NCI-H1694 treated with DMSO at 0.1 percent for 48 hours (cell line): ENCODE measurements around the gene SNX7.

Experiments
- DNase-seq: peaks from one replicate; lab custom pipeline; 2025; lab: John Stamatoyannopoulos, UW

SNX7 gene

GRCh38 chr1:98698625-98699024 is 37.1 kb downstream of the SNX7 start:
- DNase-seq: no peak

DNA sequence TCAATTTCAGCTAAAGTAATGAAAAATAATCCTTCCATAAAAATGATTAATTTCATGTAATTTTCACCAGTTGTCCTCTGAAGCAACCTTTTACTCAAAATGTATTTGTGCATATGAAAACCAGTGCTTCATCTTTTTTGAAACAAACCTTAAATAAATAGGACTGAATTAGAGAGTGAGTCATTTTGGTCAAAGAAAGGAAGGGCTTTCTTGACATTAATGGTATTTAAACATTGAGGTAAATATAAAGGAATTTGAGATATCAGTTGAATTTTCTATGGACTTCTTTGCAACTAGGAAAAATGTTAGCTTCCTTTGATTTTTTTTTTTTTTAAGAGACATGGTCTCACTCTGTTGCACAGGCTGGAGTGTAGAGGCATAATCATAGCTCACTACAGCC is 38.7 kb downstream of the SNX7 start:
- DNase-seq: no peak

GRCh38 chr1:98702976-98703375 is 41.5 kb downstream of the SNX7 start:
- DNase-seq: no peak

DNA sequence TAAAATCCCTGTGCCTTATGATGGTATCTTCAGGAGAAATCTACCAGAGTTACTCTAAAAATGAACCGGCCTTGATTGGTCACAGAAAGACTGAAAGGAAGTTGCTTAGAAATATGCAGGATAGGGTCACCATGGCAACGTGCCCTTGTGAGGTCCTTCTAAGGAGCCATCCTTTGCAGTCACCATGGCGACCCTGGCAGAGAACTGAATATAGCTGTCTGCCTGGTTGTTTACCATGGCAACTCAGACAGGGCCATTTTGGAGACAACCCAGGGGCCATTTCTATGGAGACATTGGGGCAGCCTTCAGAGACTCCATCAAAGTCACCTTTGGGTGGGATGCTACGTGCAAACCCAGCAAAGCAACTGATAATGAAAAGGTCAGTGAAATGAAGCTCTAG is 43.0 kb downstream of the SNX7 start:
- DNase-seq: no peak

- DNase-seq: no peak
These were observed 43.5 kb downstream of the SNX7 start for GRCh38 chr1:98704971-98705370.

- no peak for DNase-seq
These were observed 44.1 kb downstream of the SNX7 start for GRCh38 chr1:98705591-98705990.

DNA sequence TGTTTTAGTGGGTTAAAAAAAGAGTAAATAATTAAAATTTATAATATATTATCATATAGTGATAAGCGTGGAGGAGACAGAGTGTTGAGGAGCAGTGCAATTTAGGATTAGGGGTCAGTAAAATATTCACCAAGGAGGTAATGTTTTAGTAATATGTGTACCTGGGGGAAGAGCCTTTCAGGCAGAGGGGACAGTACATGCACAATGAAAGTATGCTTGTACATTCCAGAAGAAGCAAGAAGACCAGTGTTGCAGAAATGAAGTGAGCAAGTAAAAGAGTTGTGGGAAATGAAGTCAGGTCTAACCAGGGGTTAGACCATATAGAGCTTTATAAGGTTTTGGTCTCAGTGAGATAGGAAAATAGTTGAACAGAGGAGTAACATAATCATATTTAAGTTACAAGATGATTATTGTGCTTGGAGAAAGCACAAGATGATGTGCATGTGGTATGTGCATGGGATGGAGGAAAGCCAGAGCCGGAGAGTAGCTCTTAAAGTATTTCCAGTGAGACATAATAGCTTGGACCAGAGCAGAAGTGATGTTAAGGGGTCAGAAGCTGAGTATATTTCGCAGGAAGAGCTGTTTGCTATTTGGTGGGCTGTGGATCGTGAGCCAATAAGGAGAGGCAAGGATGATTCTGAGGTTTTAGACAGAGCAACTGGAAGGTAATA is 44.8 kb downstream of the SNX7 start:
- DNase-seq: no peak

- DNase-seq: no peak
These were observed 46.0 kb downstream of the SNX7 start for GRCh38 chr1:98707556-98707955.

DNA sequence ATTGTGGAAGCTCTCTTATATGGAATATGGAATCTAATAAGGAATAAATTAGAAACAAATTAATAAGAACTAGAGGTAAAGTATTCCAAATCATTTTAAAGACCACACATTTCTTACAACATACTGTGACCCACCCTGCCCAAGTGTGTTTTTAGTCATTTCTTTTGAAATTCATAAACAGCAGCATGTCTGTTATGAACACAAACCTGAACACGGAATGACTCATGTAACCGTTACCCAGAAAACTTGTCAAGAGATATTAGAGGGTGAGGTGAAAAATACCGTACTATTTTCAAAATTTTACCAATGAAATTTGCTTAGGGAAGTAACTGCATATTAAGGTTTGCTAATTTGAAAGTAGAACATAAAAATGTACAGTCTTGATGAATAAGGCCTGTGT is 48.4 kb downstream of the SNX7 start:
- DNase-seq: no peak

- DNase-seq: no peak
These were observed 62.1 kb downstream of the SNX7 start for GRCh38 chr1:98723574-98723973.

DNA sequence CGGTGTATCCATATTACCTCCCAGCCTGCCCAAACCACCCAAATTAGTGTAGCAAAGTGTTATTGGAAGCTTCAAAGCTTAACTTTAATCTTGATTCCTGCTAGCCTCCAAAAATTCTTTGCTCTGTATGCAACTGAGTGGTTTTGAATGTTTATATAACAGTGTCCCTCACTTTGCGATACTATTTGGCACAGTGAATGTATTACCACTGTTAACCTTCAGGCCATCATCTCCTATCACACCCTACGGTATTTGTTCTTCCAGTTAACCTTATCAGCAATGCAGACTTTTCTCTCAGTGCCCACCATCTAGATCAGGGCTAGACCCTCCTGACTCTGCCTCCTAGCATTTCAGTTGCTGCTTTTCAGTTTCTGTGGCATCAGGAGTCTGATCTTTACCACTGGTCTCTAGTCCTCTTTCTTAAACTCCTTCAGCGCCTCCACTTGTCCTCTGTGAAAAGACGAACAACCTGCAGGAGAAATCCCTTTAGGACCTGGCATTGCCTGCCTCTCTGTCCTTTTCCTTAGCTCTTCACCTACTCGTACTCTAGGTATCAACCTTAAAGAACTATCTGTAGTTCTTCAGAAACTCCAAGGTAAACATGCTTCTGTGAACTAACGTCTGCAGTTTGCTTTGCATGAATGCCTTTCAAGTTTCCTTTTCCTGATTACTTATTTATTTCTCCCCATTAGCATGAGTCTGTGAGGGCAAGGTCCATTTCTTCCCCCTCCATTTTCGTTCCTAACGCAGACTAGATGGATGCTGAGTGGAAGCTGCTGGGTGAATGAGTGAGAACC is 71.7 kb downstream of the SNX7 start:
- DNase-seq: no peak

DNA sequence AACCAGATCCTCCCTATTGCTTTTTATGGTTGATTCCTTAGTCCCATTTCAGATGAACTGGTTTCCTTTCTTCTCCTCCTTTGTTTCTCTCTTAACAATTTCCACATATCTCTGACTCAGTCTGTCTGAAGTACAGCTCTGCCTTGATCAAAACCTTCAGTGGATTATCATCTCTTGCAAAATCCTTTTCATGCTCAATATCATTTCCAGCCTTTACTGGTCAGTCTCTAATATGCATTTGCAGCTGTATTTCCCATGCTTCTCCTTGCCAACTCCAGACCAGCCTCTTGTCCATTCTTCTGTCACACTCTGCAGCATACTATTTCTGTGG is 72.2 kb downstream of the SNX7 start:
- no peak for DNase-seq

GRCh38 chr1:98735756-98736155 is 74.2 kb downstream of the SNX7 start:
- no peak for DNase-seq

DNA sequence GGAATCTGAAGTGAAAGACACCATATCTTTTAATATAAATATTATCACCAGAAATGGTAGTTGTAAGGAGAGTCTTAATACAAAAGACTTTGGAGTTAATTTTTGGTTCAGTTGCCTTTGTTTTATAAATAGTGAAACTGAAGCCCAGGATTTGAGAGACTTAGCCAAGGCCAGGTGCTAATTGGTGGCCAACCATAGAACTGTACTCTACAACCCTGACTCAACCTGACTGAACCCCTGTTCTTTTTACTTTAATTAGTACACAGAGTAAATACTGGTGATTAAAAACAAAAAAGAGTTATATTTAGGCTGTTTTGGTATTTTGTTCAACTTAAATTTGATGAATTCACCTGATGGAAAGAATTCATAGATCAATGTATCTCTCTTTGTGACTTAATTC is 76.3 kb downstream of the SNX7 start:
- DNase-seq: no peak

DNA sequence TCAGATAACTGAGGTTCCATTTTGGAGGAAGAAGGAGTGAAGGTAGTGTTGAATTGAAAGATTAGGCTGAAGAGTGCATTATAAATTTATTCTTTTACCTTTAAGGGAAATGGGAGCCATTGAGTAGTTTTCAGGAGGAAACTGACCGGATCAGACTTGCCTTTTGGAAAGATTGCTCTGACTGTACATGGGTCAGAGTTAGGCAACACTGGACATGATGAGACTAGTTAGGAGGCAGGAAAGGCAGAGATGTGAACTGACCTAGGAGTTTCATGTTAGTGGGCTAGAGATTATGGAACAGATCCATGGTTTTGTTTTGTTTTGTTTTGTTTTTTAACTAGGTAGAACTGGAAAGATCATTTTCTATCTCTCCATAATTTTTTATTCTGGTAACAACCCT is 78.2 kb downstream of the SNX7 start:
- no peak for DNase-seq

DNA sequence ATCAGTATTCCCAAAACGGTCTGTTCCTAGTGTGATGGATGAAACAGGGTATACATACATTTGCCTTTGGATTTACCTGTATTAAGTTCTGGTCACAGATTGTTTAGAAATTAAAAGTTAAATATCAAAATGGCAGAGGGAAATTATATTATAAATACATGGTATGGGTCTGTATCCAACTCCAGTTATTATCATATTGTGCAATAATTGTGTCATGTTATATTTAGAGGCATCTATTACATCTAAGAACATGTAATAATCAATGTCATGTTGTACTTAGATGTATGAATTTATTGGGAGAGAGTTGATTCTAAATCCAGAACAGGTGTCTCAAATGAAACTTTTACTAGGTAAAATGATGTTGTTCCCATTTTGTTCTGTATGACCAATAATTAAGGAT is 79.6 kb downstream of the SNX7 start:
- no peak for DNase-seq

GRCh38 chr1:98749152-98749756 is 87.7 kb downstream of the SNX7 start:
- peak; percentile 56 for DNase-seq

- DNase-seq: no peak
These were observed 92.7 kb downstream of the SNX7 start for GRCh38 chr1:98754176-98754575.

- DNase-seq: no peak
These were observed 99.8 kb downstream of the SNX7 start for GRCh38 chr1:98761219-98761865.

DNA sequence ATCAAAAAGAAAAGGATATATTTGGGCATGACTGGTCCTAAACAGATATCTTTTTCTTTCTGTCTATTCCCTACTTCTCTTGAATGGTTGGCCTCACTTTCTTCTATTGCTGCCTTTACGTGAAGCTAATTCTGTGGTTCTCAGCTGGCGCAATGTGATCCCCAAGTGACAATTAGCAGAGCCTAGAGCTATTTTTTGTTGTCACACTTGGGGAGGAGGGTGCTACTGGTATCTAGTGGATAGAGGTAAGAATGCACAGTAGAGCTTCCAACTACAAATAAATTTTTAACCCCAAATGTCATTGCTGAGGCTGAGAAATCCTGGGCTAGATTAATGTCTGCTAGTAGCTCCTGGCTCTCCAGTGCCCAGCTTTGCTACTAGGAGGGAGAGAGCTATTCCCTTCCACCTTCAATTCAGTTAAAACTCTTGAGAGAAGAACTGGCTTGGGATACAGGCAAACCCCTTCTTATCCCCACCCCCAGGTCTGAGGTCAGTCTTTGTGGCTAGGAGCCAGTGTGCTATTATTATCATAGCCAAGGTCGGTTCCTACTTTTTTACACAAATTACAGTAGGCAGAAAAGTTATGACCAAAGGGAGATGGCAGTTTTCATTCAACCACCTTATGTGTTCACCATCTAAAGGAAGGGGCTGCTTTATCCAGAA is 102.1 kb downstream of the SNX7 start:
- no peak for DNase-seq

GRCh38 chr1:98764485-98764884 is 103.0 kb downstream of the SNX7 start:
- DNase-seq: no peak

GRCh38 chr1:98766255-98766654 is 104.7 kb downstream of the SNX7 start:
- DNase-seq: no peak
